ENCODE results near the gene ZPBP. TPM values are rescaled to one million over a fixed set of nuclear protein-coding genes. Genes with fewer than 3 reads are reported as not detected.

The ZPBP gene
- polyA plus RNA-seq, 3 donors, result not detected

- Mint-ChIP-seq H3K27ac (no peak overlapping the region), H3K9me3 (peaks cover 7 to 22% (median 10%) of the 10 kb centered on the region in 7 donors), H3K4me3 (no peak overlapping the region), H3K4me1 (no peaks in the 10 kb centered on the region), H3K27me3 (ENCODE audit: low read depth in 3 of 3) (peaks cover 1 to 2% (median 2%) of the 10 kb centered on the region in 3 donors), H3K36me3 (no peaks in the 10 kb centered on the region)
- H2AFZ ChIP-seq (ENCODE audit: insufficient read depth, low read depth, low read length, poor library complexity, severe bottlenecking), result no peak overlapping the region
- WGBS (ENCODE audit: insufficient coverage), result 100% methylated on average over 1 of the region's 2 CpGs
- intact Hi-C loops (cut with micrococcal nuclease), result no loop called here
- DNase-seq, result no peak
- no peak overlapping the region for H3K4me3 ChIP-seq (replicated peaks in 1 of 3; ENCODE audit: low read depth in 2 of 3, low read length in 3 of 3)
- no peaks in the 10 kb centered on the region for H3K4me1 ChIP-seq (ENCODE audit: control insufficient read depth in 1 of 2, insufficient read depth in 2 of 2, low read length in 2 of 2)
- H3K4me2 ChIP-seq (replicated peaks; ENCODE audit: extremely low read depth, low read length, poor library complexity, severe bottlenecking), result no peak overlapping the region
- H3K9me3 ChIP-seq (replicated peaks in 1 of 2; ENCODE audit: control insufficient read depth in 1 of 2, insufficient read depth in 1 of 2, low read length in 2 of 2), result peaks cover 6 to 10% of the 10 kb centered on the region in 2 donors
- no peaks in the 10 kb centered on the region for H3K79me2 ChIP-seq (ENCODE audit: insufficient read depth, low read length)
- H4K20me1 ChIP-seq (ENCODE audit: insufficient read depth, low read length), result no peaks in the 10 kb centered on the region
- no peaks in the 10 kb centered on the region for H3K27me3 ChIP-seq (ENCODE audit: control insufficient read depth in 2 of 2, insufficient read depth in 2 of 2, low read length in 2 of 2)
- H3K27ac ChIP-seq (ENCODE audit: low read depth in 1 of 2, low read length in 2 of 2), result no peak overlapping the region
- TF ChIP-seq CTCF (IDR thresholded peaks at IDR 0.05), result no peak
- no peak overlapping the region for H3K9ac ChIP-seq (ENCODE audit: insufficient read depth, low read length, poor library complexity, severe bottlenecking)
- H3K36me3 ChIP-seq (replicated peaks in 1 of 2; ENCODE audit: control insufficient read depth in 1 of 2, insufficient read depth in 2 of 2, low read length in 2 of 2), result no peaks in the 10 kb centered on the region
Observed at GRCh38 chr7:49928787-49929186, 164.3 kb downstream of the ZPBP start.

- H3K9me3 ChIP-seq (replicated peaks in 1 of 2; ENCODE audit: control insufficient read depth in 1 of 2, insufficient read depth in 1 of 2, low read length in 2 of 2), result peaks cover 6 to 10% of the 10 kb centered on the region in 2 donors
- no peak overlapping the region for H3K27ac ChIP-seq (ENCODE audit: low read depth in 1 of 2, low read length in 2 of 2)
- Mint-ChIP-seq H3K36me3 (no peaks in the 10 kb centered on the region), H3K4me1 (no peaks in the 10 kb centered on the region), H3K4me3 (no peak overlapping the region), H3K27me3 (ENCODE audit: low read depth in 3 of 3) (peaks cover 0 to 3% (median 2%) of the 10 kb centered on the region in 3 donors), H3K27ac (no peak overlapping the region), H3K9me3 (peaks cover 7 to 20% (median 8%) of the 10 kb centered on the region in 7 donors)
- no peak overlapping the region for H3K4me2 ChIP-seq (replicated peaks; ENCODE audit: extremely low read depth, low read length, poor library complexity, severe bottlenecking)
- no peak for TF ChIP-seq CTCF (IDR thresholded peaks at IDR 0.05)
- H3K36me3 ChIP-seq (replicated peaks in 1 of 2; ENCODE audit: control insufficient read depth in 1 of 2, insufficient read depth in 2 of 2, low read length in 2 of 2), result no peaks in the 10 kb centered on the region
- intact Hi-C loops (cut with micrococcal nuclease), result no loop called here
- no peak for DNase-seq
- no peak overlapping the region for H2AFZ ChIP-seq (ENCODE audit: insufficient read depth, low read depth, low read length, poor library complexity, severe bottlenecking)
- H3K4me1 ChIP-seq (ENCODE audit: control insufficient read depth in 1 of 2, insufficient read depth in 2 of 2, low read length in 2 of 2), result no peaks in the 10 kb centered on the region
- H3K27me3 ChIP-seq (ENCODE audit: control insufficient read depth in 2 of 2, insufficient read depth in 2 of 2, low read length in 2 of 2), result no peaks in the 10 kb centered on the region
- H3K79me2 ChIP-seq (ENCODE audit: insufficient read depth, low read length), result no peaks in the 10 kb centered on the region
- 85% methylated on average over 5 of the region's 5 CpGs for WGBS (ENCODE audit: insufficient coverage)
- no peak overlapping the region for H3K9ac ChIP-seq (ENCODE audit: insufficient read depth, low read length, poor library complexity, severe bottlenecking)
- H3K4me3 ChIP-seq (replicated peaks in 1 of 3; ENCODE audit: low read depth in 2 of 3, low read length in 3 of 3), result no peak overlapping the region
- H4K20me1 ChIP-seq (ENCODE audit: insufficient read depth, low read length), result no peaks in the 10 kb centered on the region
Observed at GRCh38 chr7:49927631-49928030, 165.4 kb downstream of the ZPBP start.
